Body of pancreas (tissue), 4 donors: ENCODE measurements around the gene ESPL1.

ENCODE experiments used
- POLR2A ChIP-seq, 3 donors: fragments of 450-650 bp; IDR thresholded peaks; one replicate each; pipeline ENCODE4 v1.6.1; 2016; ENCODE audit warnings: antibody characterized with exemption in 3 of 3, mild to moderate bottlenecking in 2 of 3
- TF ChIP-seq, protein P1 (sequence below), 7 experiments: fragments of 450-650 bp in 4 of 7; fragments of 200-600 bp in 3 of 7; sonication (generic) in 3 of 7; IDR thresholded peaks; one replicate each; pipeline ENCODE4 v1.5.1; 2016 to 2019; ENCODE audit warnings: antibody characterized with exemption in 7 of 7

DNA sequence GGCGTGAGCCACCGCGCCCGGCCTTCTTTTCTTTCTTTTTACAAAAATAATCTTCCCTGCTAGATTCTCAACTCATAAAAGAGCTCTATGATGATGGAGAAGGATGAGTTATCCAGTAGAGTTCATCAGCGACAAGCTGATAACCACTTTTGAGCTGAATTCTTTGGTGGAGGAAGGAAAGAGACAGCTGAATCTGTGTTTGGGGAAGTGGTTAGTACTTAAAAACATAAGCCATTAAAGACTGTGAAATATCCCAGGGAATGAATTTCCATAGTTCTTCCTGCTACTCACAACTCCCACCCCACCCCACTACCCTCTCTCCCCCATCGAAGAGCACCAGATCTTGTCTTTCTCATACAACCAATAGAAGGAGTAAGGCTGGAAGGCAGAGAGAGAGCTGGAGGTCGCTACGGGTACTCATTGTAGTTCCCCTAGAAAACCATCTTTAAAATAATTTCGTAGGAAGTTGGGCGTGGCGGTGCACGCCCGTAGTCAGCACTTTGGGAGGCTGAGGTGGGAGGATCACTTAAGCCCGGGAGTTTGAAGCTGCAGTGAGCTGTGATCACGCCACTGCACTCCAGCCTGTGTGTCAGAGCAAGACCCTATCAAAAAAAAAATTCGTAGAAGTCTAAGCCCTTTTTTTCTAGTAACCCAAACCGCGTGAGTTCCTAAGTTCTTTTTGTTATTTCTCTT is 647 bp upstream of the ESPL1 start:
- TF ChIP-seq, protein P1, sequence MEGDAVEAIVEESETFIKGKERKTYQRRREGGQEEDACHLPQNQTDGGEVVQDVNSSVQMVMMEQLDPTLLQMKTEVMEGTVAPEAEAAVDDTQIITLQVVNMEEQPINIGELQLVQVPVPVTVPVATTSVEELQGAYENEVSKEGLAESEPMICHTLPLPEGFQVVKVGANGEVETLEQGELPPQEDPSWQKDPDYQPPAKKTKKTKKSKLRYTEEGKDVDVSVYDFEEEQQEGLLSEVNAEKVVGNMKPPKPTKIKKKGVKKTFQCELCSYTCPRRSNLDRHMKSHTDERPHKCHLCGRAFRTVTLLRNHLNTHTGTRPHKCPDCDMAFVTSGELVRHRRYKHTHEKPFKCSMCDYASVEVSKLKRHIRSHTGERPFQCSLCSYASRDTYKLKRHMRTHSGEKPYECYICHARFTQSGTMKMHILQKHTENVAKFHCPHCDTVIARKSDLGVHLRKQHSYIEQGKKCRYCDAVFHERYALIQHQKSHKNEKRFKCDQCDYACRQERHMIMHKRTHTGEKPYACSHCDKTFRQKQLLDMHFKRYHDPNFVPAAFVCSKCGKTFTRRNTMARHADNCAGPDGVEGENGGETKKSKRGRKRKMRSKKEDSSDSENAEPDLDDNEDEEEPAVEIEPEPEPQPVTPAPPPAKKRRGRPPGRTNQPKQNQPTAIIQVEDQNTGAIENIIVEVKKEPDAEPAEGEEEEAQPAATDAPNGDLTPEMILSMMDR (IDR thresholded peaks at IDR 0.05) = no peak
- no peak for TF ChIP-seq POLR2A (IDR thresholded peaks at IDR 0.05)
